ENCODE results near the gene ISCA2. TPM values are rescaled to one million over a fixed set of nuclear protein-coding genes. Genes with fewer than 3 reads are reported as not detected.

ISCA2 gene
- polyA plus RNA-seq, 1 donor = 35.1 TPM

Other genes starting within 250 kb of the ISCA2 start
- gene ABCD4, start 190.8 kb upstream of the ISCA2 start, polyA plus RNA-seq (ENCODE audit: insufficient read length) = 150 TPM
- not detected for gene VRTN, start 145.3 kb upstream of the ISCA2 start, polyA plus RNA-seq (ENCODE audit: insufficient read length)
- gene SYNDIG1L, start 67.6 kb upstream of the ISCA2 start, polyA plus RNA-seq (ENCODE audit: insufficient read length) = 0.50 TPM
- 320 TPM for gene NPC2, start 460 bp upstream of the ISCA2 start, polyA plus RNA-seq (ENCODE audit: insufficient read length)
- 2.3 TPM for gene LTBP2, start 118.5 kb downstream of the ISCA2 start, polyA plus RNA-seq (ENCODE audit: insufficient read length)
- gene AREL1, start 219.3 kb downstream of the ISCA2 start, polyA plus RNA-seq (ENCODE audit: insufficient read length) = 42.2 TPM
- 64.3 TPM for gene FCF1, start 219.4 kb downstream of the ISCA2 start, polyA plus RNA-seq (ENCODE audit: insufficient read length)

Data from left kidney (tissue), 1 donor.